Fibroblast of skin of back (primary cell): Measurements from ENCODE around the gene RING1.

Source experiments
- DNase-seq: peaks from one replicate; pipeline ENCODE4 v3.0.0-alpha.2; 2013

RING1 gene

DNA sequence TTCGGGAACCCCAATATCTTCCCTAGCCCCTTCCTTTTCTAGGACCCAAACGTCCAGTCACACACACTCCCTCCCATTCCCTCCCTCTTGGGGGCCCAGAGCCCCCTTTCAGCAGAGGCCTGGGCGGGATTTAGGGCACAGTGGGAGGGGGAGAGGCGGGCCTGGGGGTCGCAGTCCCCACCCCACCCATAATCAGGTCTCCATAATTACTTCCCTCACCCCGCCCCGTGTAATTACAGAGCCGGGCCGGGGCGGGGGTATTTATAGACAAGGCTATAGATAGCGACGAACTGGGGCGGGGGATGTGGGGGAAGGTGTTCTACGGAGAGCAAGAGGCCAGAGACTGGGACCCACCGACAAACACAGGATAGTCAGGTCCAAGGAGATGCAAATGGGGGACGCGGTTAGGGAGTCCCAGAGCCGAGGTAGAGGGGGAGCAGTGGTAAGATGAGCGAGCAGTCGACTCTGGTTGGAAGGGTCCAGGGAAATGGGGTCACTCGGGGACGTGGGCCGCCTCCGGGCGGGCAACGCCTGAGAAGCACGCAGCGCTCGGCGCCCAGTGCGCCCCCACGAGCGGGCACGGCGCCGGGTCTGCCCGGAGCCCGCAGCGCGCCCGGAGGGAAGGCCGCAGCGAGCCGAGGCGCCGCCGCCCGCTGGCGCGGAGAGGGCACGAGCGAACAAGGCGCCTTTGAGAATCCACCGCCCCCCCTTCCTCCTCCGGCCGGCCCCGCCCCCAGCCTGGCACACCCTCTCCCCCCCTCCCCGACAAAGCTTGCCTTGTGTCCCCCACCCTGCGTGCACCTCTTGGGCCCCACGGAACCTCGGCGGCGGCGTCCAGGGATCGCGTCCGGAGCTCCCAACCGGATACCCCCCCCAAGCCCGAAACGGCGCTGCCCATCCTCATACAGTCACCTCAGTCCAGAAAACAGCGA, 15.4 kb upstream of the RING1 start:
- no peak for DNase-seq

DNA sequence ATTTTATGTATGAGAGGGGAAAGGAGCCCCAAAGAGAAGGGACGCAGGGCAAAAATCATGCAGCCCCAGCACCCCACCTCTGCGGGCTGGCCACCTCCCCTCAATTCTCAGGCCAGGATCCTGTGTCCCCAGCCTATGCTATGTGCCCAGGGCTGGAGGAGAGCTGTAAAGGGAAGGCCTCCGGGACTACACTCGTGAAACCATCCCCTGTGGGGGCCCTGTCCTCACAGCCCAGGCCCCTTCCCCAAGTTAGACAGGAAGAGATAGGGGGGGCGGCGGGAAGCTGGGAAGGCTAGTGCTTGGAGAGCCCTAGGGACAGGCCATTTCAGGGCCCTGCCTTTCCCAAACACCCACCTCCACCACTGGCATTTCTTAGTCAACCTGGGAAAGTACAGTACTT, 14.7 kb upstream of the RING1 start:
- no peak for DNase-seq

DNA sequence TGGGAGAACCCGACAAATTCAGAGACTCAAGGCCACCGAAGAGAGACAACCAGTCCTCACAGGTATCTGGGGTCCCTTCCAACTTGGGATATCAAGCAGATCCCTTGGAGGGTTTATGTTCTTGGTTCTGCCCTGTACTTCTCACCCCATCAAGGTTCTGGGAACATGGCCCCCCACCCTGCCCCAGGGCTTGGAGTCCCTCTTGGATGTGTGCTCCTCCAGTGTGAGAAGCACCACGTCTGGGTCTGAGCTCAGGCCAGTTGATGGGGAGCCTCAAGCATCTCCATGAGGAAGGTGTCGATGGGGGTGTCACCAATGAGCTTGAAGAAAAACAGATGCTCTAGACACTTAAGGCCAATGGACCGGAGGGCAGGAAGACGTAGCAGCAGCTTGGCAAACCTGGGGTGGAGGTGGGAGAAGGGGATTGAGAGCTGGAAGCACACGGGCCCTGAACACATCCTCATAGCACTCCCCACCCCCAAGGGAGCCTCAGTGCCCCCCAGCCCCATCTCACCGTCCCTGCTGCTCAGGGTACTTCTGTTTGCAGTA, 13.8 kb upstream of the RING1 start:
- no peak for DNase-seq

DNA sequence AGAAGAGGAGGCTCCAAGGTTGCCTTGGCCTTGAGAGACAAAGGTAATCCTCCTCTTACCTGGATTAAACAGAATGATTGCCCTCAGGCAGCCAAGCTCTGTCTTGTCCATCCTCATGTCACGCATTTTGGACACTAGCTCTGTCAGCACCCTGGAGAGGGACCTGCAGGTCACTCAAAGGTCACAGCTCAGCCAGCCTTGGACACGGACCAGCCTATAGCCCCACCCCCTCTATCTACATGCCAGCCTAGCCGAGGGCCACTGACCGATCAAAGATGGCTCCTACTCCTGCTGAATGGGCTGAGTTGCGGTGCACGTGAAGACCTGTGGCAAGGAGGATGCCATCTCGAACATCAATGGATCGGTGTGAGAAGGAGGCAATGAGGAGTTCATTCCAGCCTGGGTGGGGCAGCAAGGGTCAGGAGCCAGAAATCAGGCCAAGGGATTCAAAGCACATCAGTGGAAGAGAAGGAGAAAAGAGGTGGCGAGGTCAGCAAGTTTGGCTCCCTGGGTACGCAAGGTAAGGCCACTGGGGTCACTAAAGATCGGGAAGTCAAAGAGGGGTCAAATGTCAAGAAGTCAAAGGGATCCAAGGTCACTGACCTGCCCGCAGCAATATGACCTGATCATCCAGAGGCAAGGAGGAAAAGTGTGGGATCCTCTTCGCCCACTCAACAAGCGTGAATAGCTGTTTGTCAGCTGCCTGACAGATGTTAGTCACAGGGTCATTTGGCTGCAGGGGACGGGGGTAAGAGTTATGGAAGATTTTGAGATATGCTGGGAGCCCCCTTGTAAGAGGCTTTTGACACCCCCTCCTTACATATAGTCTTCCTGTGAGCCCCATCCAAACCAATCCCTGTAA, 12.8 kb upstream of the RING1 start:
- DNase-seq, result no peak

DNA sequence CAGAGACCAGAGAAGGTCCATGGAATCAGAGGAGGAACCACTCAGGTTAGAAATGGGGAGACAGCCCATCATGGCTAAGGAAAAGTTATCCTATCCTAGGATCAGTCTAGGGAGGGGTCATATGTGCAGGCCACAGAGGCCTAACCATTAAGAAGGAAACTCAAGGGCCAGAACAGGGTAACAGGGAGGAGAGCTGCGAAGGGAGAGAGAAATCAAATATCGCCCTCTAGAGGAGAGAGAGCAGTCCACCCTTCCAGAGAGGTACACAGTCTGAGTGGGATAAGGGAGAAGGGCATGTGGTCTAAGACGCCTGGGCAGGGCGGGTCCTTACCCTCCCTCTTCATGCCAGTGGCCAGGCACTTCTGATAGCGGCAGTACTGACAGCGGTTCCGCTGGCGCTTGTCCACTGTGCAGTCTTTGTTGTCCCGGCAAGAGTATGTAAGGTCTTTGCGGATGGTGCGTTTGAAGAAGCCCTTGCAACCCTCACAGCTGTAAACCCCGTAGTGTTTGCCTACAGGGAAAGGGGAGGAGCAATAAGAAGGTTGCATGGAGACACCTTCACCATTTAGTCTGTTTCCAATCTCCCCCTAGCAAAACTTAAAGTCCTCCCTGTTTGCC, 10.8 kb upstream of the RING1 start:
- DNase-seq, result peak; percentile 68

DNA sequence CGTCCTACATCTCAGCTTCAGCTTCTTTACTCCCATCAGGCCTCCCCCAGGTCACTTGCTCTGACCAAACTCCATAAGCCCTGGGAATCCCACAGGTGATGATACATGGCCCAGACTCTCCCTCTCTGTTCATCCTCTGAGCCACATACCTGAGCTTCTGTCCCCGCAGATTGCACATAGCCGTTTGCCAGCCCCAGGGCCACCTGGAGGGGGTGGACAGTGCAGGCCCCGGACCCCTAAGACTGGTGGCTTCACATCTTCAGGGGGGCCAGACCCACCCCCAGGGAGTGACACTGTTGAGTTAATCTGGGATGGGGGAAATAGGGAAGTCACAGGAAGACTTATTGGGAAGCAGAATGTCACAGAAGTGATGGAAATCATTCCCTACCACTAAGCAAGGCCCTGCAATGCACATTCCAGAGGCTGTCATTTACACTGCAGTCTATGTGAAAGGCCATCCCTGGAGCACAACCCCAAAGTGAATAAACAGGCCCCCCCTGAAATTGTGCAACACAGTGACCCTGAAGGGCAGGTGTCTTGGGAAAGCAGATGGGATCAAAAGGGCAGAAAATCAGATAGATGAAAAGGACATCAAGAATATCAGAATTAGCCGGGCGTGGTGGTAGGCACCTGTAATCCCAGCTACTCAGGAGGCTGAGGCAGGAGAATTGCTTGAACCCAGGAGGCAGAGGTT, 10.0 kb upstream of the RING1 start:
- DNase-seq, result no peak

DNA sequence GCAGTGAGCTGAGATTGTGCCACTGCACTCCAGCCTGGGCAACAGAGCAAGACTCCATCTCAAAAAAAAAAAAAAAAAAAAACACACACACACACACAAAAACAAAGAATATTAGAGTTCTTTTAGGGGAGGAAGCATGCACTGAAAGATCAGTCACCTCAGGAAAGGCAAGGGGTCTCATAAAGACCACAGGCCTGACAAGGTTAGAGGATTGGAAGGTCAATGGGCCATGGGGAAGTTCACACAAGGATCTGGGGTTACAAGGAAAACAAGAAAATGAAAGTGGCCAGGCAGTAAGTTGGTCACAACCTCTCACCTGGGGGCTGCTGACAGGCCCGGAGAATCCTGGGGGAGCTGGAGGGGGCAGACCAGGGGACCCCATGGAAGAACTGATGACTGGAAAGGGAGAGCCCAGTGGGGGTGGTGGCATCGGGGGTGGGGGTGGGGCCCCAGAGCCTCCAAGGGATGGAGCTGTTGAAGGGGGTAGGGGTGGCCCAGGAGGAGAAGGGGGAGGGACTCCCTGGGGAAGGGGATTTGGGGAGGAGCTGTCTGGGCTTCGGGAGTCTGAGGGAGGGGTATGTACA, 9.4 kb upstream of the RING1 start:
- no peak for DNase-seq

DNA sequence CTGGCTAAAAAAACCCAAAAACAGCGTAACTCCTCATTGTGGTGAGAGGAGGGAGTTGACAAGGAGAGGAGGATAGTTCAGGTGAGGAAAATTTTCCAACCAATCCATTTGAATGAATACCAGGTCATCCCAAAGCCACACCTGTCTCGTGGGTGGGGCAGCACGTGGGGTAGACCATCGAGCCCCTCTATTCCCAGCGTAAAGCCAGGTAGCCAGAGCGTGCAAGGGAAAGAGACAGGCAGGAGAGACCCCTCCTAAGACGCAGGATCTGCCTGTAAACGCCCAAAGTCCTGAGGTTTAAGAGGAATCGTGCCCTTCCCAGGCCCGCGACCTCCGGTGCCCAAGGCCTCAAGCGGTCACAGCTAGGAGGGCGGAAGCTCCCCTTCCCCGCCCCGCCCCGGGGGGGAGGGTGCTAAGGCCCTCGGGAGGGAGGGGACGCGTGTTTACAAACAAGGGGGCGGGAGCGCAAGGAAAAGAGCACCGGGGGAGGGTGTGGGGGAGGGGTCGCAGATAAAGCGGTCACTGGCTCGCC, 8.5 kb upstream of the RING1 start:
- DNase-seq, result peak; percentile 71

DNA sequence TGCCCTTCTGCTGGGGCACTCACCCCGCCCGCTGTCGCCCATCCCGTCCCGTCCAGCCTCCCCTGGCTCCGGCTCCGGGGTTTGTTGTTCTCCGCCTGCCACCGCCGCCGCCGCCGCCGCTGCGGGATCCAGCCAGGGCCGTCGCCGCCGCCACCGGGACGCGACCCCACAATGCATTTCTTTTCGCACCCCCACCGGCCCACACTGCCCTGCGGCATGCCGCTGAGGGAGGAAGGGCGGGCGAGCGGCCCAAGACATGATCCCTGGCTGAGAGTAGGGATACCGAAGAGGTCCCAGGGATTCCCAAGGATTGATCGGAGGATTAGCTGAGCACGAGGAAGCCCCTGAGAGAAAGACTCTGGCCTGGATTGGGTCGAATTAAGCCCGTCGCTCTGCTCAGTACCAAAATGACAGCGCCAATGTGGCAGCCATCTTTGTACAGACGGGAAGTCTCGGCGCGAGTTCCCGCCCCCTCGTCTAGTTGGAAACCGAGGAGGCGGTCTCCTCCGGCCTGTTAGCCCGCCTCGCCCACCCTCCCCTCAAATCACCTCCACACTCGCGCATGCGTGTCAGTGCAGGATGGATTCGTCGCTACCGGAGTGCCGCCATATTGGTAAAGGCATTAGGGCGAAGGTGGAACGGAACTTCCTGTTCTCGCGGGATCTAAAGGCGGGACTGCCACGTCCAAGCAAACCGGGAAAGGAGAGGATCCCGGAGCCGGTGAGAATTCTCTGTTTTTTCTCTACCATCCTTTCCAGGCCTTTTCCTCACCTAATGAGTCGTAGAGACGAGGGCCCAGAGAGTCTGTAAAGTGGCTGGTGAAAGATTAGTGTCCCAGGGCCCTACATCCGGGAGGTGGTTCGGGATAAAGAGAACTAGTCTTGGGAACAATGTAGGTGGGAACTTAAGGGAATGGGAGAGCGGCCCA, 7.8 kb upstream of the RING1 start, which contains the start of the genes RXRB and SLC39A7:
RXRB (minus strand) TSS at position 447 of the 928 bp plus-strand sequence; CDS start at position 258, 189 bp downstream.
SLC39A7 (plus strand) TSS at position 649 of the 928 bp plus-strand sequence. CDS start 379 bp downstream, outside the sequence.
- peak; percentile 99 for DNase-seq

DNA sequence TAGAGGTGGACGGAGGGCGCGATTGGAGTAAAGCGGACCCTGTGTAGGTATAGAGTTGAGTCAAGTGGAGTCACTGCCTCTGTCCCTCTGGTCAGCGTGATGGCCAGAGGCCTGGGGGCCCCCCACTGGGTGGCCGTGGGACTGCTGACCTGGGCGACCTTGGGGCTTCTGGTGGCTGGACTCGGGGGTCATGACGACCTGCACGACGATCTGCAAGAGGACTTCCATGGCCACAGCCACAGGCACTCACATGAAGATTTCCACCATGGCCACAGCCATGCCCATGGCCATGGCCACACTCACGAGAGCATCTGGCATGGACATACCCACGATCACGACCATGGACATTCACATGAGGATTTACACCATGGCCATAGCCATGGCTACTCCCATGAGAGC, 7.2 kb upstream of the RING1 start:
- no peak for DNase-seq

DNA sequence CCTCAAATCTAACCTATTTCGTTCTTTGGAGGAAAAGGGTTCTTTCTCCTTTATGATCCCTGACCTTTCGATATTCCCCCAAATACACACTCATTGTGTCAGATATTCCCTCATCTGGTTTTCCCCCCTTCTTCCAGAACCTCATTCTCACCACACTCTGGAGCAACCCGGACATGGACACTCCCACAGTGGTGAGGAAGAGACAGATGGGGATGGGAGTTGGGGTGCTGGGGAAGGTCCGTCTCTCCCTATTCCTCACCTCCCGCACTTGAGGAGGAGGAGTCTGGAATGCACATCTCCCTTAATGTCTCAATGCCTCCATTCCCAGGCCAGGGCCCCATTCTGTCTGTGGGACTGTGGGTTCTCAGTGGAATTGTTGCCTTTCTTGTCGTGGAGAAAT, 6.4 kb upstream of the RING1 start:
- DNase-seq, result no peak

DNA sequence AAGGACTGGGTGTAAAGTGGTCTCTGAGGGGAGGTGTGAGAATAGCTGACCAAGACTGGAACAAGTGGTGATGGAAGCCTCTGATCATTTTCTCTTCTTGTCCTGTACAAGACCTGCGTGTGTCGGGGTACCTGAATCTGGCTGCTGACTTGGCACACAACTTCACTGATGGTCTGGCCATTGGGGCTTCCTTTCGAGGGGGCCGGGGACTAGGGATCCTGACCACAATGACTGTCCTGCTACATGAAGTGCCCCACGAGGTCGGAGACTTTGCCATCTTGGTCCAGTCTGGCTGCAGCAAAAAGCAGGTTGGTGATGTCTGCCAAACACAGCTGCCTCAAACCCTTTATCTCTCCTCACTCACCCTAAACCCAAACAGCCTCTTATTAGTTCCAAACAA, 5.5 kb upstream of the RING1 start:
- no peak for DNase-seq

DNA sequence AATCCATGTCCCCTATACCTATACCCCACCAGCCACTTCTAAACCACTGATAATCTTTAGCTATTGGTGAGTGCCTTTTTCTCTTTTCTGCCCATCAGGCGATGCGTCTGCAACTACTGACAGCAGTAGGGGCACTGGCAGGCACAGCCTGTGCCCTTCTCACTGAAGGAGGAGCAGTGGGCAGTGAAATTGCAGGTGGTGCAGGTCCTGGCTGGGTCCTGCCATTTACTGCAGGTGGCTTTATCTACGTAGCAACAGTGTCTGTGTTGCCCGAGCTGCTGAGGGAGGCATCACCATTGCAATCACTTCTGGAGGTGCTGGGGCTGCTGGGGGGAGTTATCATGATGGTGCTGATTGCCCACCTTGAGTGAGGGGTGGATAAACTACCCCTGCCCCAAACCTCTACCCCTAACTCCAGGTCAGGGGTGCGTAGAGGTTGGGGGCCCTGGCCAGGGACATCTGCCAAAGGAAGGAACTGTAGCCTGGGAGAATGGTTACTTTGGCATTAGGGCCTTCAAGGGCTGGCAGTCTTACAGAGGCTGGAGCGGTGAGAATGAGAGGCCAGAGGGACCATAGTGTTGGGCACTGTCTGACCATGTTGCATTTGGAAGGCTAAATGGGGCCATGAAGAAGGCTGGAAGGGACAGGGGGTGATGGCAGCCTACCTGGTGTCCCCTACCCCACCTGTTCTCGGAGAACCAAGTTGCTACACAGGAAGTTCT, 4.7 kb upstream of the RING1 start:
- DNase-seq, result no peak

DNA sequence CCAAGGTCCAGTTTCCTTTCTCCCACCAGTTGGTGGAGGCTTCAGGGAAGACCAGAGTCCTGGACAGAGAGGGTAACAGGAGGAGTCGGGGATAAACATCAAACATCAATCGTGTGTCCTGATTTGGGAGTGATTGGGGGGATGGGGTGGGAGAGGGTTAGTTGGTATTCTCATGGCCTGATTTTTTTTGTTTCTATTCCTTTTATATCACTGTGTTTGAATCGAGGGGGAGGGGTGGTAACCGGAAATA, 4.2 kb upstream of the RING1 start:
- no peak for DNase-seq

DNA sequence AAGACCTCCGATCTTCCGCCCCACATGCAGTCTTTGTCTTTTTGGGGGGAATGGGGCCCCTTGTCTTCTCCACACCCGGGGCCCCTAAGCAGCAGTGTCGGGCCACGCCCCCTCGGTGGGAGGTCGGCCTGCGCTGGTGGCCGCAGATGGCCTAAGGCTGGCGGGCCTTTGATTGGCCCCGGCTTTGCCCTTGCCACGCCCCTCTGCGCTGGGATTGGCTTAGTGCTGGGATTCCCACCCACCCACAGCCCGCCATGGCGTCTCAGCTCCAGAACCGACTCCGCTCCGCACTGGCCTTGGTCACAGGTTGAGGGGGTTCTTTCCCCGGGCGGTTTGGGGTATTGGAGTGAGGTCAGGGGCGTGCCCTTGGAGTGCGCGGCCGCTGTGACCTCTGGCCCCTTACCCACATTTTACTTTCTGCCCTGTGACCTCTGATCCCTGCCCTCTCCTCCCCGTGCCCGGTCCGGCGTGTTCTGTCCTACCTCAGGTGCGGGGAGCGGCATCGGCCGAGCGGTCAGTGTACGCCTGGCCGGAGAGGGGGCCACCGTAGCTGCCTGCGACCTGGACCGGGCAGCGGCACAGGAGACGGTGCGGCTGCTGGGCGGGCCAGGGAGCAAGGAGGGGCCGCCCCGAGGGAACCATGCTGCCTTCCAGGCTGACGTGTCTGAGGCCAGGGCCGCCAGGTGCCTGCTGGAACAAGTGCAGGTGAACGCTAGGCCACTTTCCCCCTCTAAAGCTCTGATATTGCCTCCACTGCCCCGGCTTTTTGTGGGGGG, 3.7 kb upstream of the RING1 start, which contains the start of gene HSD17B8:
HSD17B8 (plus strand) TSS at position 241 of the 776 bp plus-strand sequence; CDS start at position 255, 14 bp downstream.
- peak; percentile 91 for DNase-seq

DNA sequence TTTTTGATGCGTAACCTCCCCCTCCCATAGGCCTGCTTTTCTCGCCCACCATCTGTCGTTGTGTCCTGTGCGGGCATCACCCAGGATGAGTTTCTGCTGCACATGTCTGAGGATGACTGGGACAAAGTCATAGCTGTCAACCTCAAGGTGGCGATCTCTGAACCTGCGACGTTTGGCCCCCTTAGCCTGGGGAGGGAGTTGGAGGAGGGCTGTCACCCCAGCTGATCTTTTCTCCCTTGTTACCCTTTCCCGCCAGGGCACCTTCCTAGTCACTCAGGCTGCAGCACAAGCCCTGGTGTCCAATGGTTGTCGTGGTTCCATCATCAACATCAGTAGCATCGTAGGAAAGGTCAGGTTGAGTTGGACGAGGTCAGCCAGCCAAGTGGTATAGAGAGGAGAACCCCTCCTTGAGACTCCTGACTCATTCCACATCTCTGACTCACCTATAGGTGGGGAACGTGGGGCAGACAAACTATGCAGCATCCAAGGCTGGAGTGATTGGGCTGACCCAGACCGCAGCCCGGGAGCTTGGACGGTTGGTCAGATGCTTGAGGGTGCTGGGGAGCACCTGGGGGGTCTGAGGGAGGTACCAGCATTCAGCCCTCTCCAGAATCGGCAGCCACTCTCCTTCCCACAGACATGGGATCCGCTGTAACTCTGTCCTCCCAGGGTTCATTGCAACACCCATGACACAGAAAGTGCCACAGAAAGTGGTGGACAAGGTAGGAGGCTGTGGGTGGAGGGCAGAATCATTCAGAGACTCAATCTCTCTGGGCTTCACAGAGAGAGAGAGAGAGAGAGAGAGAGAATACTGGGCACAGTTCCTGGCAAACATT, 2.9 kb upstream of the RING1 start:
- peak; percentile 58 for DNase-seq

DNA sequence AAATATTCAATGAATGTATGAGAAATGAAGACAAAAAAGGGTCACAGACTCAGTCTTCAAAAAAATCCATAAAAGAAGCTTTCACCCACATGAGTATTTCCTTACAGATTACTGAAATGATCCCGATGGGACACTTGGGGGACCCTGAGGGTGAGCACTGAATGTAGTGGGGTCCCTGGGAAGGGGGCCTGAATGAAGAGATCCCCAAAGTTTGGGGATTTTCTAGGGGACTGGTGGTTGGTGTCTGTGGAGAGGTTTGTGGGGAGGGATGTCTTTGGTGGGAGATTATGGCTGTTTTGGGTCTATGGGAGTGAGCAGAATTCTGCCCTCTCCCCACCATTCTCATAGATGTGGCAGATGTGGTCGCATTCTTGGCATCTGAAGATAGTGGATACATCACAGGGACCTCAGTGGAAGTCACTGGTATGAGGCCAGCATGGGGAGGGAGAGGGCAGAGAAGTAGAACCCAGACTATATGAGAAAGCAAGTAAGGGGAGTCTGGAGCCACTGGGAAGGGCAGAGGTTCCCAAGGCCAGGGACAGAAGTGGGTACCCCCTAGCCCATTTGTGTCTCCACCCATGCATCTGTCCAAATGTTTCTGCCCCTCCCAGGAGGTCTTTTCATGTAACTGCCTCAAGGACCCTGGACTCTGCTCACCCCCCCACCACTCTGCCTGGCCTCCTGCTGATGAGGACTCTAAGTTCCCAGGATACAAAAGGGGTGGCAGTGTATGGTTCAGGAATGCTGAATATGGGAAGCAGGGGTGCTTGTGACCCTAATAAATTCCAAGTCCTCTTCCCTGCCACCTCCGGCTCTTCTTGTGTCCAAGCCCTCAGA, 2.1 kb upstream of the RING1 start:
- peak; percentile 61 for DNase-seq
